Measurements from ENCODE around the gene SLC35B2. TPM values are rescaled to one million over a fixed set of nuclear protein-coding genes. Genes with fewer than 3 reads are reported as not detected.

The SLC35B2 gene
- total and polyA plus RNA-seq, 11 donors = 10.2 to 36.7 (median 26.4) TPM

DNA sequence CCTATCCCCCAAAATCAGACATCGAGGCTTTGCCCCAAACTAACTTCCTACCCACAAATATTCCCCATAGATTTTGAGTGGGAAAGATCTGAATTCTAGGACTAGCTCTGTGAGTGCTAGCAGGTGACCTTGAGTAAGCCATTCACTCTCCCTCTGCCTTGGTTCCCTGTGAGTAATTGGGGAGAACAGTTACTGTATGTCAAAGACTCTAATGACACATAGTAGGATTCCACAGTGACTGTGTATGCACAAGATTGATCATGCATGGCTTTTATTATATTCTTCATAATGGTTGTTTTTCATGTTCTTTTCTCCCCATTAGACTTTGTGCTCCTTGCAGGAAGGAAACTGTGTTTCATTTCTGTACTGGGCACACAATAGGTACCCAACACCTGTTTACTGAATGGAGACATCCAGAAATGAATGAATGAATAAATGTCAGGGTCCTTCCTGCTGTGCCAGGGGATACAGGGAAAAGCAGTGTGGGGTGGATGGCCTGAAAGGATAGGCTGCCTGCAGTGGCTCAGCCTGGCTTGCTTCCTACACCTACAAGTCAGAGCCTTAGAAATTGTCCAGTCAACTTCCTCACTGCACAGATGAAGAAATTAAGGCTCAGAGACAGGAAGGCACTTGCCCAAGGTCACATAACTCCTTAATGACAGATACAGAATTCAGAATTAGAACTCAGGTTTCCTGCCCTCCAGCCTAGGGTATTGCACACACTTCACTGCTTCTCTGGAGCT is 12.0 kb upstream of the SLC35B2 start:
- Histone ChIP-seq H3K27me3 (peaks cover 5 to 55% (median 35%) of the 10 kb centered on the region in 9 donors), H3K27ac (no peak overlapping the region), H3K9me3 (no peaks in the 10 kb centered on the region), H3K4me3 (no peak overlapping the region), H3K36me3 (no peaks in the 10 kb centered on the region), H3K4me1 (peaks cover 0 to 24% (median 6%) of the 10 kb centered on the region in 12 donors)
- TF ChIP-seq CTCF (IDR thresholded peaks at IDR 0.05) = no peak
- TF ChIP-seq POLR2A (IDR thresholded peaks at IDR 0.05) = no peak
- WGBS, 4 donors = 76 to 93% (median 81%) methylated on average over 1 of the region's 1 CpG
- ATAC-seq (no peak), DNase-seq (no peak)
- intact Hi-C loops (cut with DNase I) = loop anchor here in 9 of 10 donors (2.0 to 10.0 kb wide), 7 partner anchors 33 to 185 kb away; partner anchors contain the start of gene AARS2 (in 1 of the 9)

- Histone ChIP-seq H3K4me1 (peaks cover 0 to 36% (median 17%) of the 10 kb centered on the region in 12 donors), H3K4me3 (no peak overlapping the region), H3K36me3 (no peaks in the 10 kb centered on the region), H3K9me3 (no peaks in the 10 kb centered on the region), H3K27me3 (peaks cover 5 to 43% (median 30%) of the 10 kb centered on the region in 9 donors), H3K27ac (no peak overlapping the region)
- peak; percentile 77 to 95 (median 88) for TF ChIP-seq CTCF (IDR thresholded peaks at IDR 0.05)
- TF ChIP-seq POLR2A (IDR thresholded peaks at IDR 0.05) = no peak
- intact Hi-C loops (cut with DNase I) = loop anchor here (1.0 to 10.0 kb wide), 8 partner anchors 34 to 187 kb away; partner anchors contain the start of gene AARS2 (in 1 of the 10)
- no peak for ATAC-seq
- WGBS, 4 donors = 28 to 38% (median 33%) methylated on average over 5 of the region's 5 CpGs
- DNase-seq = no peak
These were observed 10.8 kb upstream of the SLC35B2 start for GRCh38 chr6:44268095-44268628.

DNA sequence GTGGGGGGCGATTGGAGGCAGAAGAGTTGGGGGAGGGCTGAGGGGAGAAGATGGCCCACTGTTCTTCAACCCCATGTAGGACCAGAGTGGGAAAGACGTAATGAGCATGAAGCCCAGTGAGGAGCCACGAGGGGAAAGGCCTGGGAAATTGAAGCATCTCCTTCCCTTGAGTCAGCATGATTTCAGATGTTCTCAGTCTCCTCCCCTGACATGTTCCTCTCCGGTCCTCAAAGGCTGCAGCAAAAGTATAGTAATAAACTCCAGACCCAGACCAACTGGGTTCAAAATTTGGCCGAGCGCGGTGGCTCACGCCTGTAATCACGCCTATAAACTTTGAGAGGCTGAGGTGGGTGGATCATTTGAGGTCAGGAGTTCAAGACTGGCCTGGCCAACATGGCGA is 9.9 kb upstream of the SLC35B2 start:
- Histone ChIP-seq H3K27ac (no peak overlapping the region), H3K4me1 (peaks cover 0 to 44% (median 25%) of the 10 kb centered on the region in 12 donors), H3K36me3 (peaks cover 0 to 1% (median 0%) of the 10 kb centered on the region in 9 donors), H3K4me3 (no peak overlapping the region), H3K9me3 (no peaks in the 10 kb centered on the region), H3K27me3 (peaks cover 4 to 34% (median 22%) of the 10 kb centered on the region in 9 donors)
- ATAC-seq = no peak
- WGBS, 4 donors = 68 to 72% (median 69%) methylated on average over 10 of the region's 10 CpGs
- TF ChIP-seq CTCF (IDR thresholded peaks at IDR 0.05) (no peak), POLR2A (IDR thresholded peaks at IDR 0.05) (no peak)
- no peak for DNase-seq
- intact Hi-C loops (cut with DNase I) = loop anchor here in 7 of 10 donors (5.0 to 10.0 kb wide), 5 partner anchors 35 to 188 kb away; partner anchors contain the start of gene AARS2 (in 1 of the 7)

DNA sequence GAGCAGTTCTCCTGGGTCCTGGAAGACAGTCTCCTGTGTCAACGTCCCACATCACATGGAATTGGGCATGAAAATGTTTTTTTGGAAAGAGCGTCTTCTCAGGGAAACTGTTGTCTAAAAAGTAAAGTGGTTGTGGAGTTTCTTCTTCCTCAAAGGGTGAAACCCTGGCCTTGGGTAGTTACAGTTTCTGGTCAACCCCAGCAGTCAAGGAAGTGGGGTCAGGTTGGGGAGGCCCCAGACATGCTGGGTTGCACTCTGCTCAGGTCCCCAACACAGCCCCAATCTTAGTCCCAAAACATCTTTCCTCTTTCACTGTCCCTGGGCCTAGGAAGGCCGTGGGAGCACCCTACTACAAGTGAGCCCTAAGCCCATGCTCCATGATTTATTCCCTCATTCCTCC is 9.0 kb upstream of the SLC35B2 start:
- DNase-seq (no peak), ATAC-seq (no peak)
- WGBS, 4 donors = 72 to 87% (median 75%) methylated on average over 3 of the region's 3 CpGs
- Histone ChIP-seq H3K27ac (peak overlapping the region in 1 of 12 donors; percentile 93), H3K27me3 (peaks cover 0 to 25% (median 15%) of the 10 kb centered on the region in 9 donors), H3K4me3 (no peak overlapping the region), H3K9me3 (no peaks in the 10 kb centered on the region), H3K36me3 (peaks cover 0 to 10% (median 0%) of the 10 kb centered on the region in 9 donors), H3K4me1 (peaks cover 0 to 44% (median 26%) of the 10 kb centered on the region in 12 donors)
- TF ChIP-seq CTCF (IDR thresholded peaks at IDR 0.05) = no peak
- no peak for TF ChIP-seq POLR2A (IDR thresholded peaks at IDR 0.05)
- intact Hi-C loops (cut with DNase I) = loop anchor here in 7 of 10 donors (5.0 to 10.0 kb wide), 5 partner anchors 36 to 188 kb away; partner anchors contain the start of gene AARS2 (in 1 of the 7)
